Stimulated activated memory B cell treated with anti-CD40 and anti-IgM and Interleukin-4, amounts not matched to agents 10 μg/mL and 1 μg/mL and 100 μg/mL, for 72 hours (primary cell): ENCODE data around the gene PAQR6.

Experiments used
- ATAC-seq: fragments of 150-1000 bp; cut with Tn5 transposase; 2 replicates; pipeline ENCODE4 v1.10.0; 2021
- H3K27ac Mint-ChIP-seq: one replicate; pipeline ENCODE4 v1.8.0; 2022; ENCODE audit warnings: mild to moderate bottlenecking, mixed read lengths
- H3K27me3 Mint-ChIP-seq: one replicate; pipeline ENCODE4 v1.8.0; 2022; ENCODE audit warnings: mixed read lengths
- H3K36me3 Mint-ChIP-seq: one replicate; pipeline ENCODE4 v1.8.0; 2022; ENCODE audit warnings: mixed read lengths
- H3K4me1 Mint-ChIP-seq: one replicate; pipeline ENCODE4 v1.8.0; 2022; ENCODE audit warnings: mixed read lengths
- H3K4me3 Mint-ChIP-seq: one replicate; pipeline ENCODE4 v1.8.0; 2022; ENCODE audit warnings: mild to moderate bottlenecking, moderate library complexity, mixed read lengths
- H3K9me3 Mint-ChIP-seq: one replicate; pipeline ENCODE4 v1.8.0; 2022; ENCODE audit warnings: mixed read lengths

Gene PAQR6

GRCh38 chr1:156279837-156280236 lies 32.0 kb upstream of the PAQR6 start:
- no peaks in the 10 kb centered on the region for H3K9me3 Mint-ChIP-seq

GRCh38 chr1:156276966-156277381 lies 29.1 kb upstream of the PAQR6 start:
- Mint-ChIP-seq H3K27ac (no peak overlapping the region), H3K27me3 (no peaks in the 10 kb centered on the region), H3K36me3 (peaks cover 63% of the 10 kb centered on the region), H3K4me3 (no peak overlapping the region), H3K9me3 (no peaks in the 10 kb centered on the region), H3K4me1 (peaks cover 22% of the 10 kb centered on the region)
- ATAC-seq: no peak

More at GRCh38 chr1:156279837-156280236, 32.0 kb upstream of the PAQR6 start:
- no peak overlapping the region for H3K27ac Mint-ChIP-seq
- H3K36me3 Mint-ChIP-seq: peaks cover 35% of the 10 kb centered on the region
- H3K27me3 Mint-ChIP-seq: no peaks in the 10 kb centered on the region
- H3K4me1 Mint-ChIP-seq: peaks cover 47% of the 10 kb centered on the region
- ATAC-seq: no peak
- H3K4me3 Mint-ChIP-seq: no peak overlapping the region

GRCh38 chr1:156276532-156276931 lies 28.7 kb upstream of the PAQR6 start:
- no peak for ATAC-seq
- H3K36me3 Mint-ChIP-seq: peaks cover 68% of the 10 kb centered on the region

GRCh38 chr1:156270314-156270713 lies 22.5 kb upstream of the PAQR6 start:
- Mint-ChIP-seq H3K27ac (no peak overlapping the region), H3K4me3 (no peak overlapping the region), H3K4me1 (peaks cover 6% of the 10 kb centered on the region), H3K36me3 (peaks cover 72% of the 10 kb centered on the region), H3K9me3 (no peaks in the 10 kb centered on the region), H3K27me3 (no peaks in the 10 kb centered on the region)
- ATAC-seq: no peak

More at GRCh38 chr1:156276532-156276931, 28.7 kb upstream of the PAQR6 start:
- Mint-ChIP-seq H3K4me1 (peaks cover 18% of the 10 kb centered on the region), H3K27ac (no peak overlapping the region), H3K4me3 (no peak overlapping the region), H3K9me3 (no peaks in the 10 kb centered on the region), H3K27me3 (no peaks in the 10 kb centered on the region)

DNA sequence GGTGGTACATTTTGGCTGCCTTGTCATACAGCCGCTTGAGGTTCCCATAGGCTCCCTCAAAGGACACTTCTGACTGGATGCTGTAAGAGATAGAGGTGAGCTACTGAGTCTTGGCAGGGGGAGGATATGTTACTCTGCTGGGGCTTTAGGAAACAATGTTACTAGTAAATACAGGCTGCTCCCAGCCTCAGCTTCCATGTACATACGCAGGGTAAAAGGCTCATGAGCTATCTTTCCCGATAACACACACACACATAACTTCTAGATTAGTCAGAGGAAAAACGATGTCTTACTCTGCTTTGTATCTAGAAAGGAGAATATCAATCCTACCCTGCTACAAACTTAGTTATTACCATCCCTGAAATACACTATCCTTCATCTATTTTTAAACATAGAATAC lies 20.5 kb upstream of the PAQR6 start:
- Mint-ChIP-seq H3K9me3 (no peaks in the 10 kb centered on the region), H3K36me3 (peaks cover 69% of the 10 kb centered on the region), H3K27me3 (no peaks in the 10 kb centered on the region), H3K4me1 (peaks cover 6% of the 10 kb centered on the region), H3K27ac (no peak overlapping the region), H3K4me3 (no peak overlapping the region)
- ATAC-seq: no peak

DNA sequence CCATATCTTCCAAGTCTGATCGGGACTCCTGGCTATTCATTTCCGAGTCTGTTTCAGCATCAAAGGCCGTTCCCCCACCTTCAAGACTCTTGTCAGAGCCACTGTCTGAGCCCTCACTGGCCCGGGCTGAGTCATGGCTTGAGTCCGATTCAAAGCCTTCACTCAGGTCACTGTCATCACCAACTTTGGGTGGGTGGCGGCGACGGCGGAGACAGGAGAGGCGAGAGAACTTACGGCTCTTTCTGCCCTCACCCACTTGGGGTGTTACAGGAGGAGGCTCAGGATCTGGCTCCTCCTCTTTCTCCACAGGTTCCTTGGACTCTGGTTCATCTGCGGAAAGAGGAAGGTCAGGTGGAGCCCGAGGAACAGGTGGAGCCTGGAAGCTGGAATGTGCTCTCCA lies 18.2 kb upstream of the PAQR6 start:
- H3K27me3 Mint-ChIP-seq: no peaks in the 10 kb centered on the region
- no peak for ATAC-seq
- H3K4me1 Mint-ChIP-seq: peaks cover 6% of the 10 kb centered on the region
- no peak overlapping the region for H3K27ac Mint-ChIP-seq
- H3K4me3 Mint-ChIP-seq: no peak overlapping the region
- no peaks in the 10 kb centered on the region for H3K9me3 Mint-ChIP-seq
- H3K36me3 Mint-ChIP-seq: peaks cover 64% of the 10 kb centered on the region

GRCh38 chr1:156263288-156263655 lies 15.4 kb upstream of the PAQR6 start:
- peaks cover 6% of the 10 kb centered on the region for H3K4me1 Mint-ChIP-seq
- no peak overlapping the region for H3K27ac Mint-ChIP-seq
- no peaks in the 10 kb centered on the region for H3K9me3 Mint-ChIP-seq
- H3K36me3 Mint-ChIP-seq: peaks cover 75% of the 10 kb centered on the region
- no peaks in the 10 kb centered on the region for H3K27me3 Mint-ChIP-seq
- H3K4me3 Mint-ChIP-seq: no peak overlapping the region
- ATAC-seq: no peak

DNA sequence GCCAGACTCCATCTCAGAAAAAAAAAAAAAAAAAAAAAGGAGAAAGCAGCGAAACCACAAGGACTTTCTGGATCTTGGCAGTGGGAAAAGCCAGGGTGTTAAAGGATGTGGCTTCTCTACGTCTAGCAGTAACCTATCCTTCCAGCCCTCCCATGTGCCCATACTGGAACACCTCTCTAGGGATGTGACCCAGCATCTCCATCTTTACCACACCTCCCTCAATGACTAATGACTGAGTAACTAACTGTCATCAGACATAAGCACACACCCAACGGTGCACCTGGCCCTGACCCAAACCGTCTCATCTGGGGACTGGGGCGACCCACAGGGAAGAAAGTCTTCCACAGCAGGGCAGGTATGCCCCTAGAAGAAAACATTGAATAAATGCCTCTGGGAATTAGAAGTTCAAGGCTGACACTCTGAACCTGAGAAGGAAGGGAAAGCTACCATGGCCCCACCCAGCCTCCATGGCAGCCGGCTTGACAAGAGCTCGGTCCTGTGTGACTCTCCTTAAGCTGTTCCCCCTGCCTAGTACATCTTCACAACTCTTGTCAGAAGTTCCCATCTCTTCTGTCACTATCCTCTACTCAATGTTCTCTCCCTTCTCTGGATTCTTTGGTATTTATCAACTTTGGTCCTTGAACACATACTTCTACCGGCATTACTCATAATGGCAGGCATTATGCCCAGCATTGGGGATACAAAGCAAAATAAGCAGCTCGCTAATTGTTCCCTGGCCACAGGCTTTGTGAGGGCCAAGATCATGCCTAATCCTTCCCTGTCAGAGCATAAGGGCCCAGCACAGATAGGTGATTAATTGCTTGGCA lies 14.8 kb upstream of the PAQR6 start:
- no peak overlapping the region for H3K27ac Mint-ChIP-seq
- no peak overlapping the region for H3K4me3 Mint-ChIP-seq
- no peaks in the 10 kb centered on the region for H3K9me3 Mint-ChIP-seq
- H3K4me1 Mint-ChIP-seq: peaks cover 6% of the 10 kb centered on the region
- no peaks in the 10 kb centered on the region for H3K27me3 Mint-ChIP-seq
- H3K36me3 Mint-ChIP-seq: peaks cover 79% of the 10 kb centered on the region
- ATAC-seq: no peak

GRCh38 chr1:156260896-156261295 lies 13.0 kb upstream of the PAQR6 start:
- no peaks in the 10 kb centered on the region for H3K4me1 Mint-ChIP-seq
- no peak overlapping the region for H3K4me3 Mint-ChIP-seq
- no peak overlapping the region for H3K27ac Mint-ChIP-seq
- no peak for ATAC-seq
- H3K27me3 Mint-ChIP-seq: no peaks in the 10 kb centered on the region
- peaks cover 71% of the 10 kb centered on the region for H3K36me3 Mint-ChIP-seq
- H3K9me3 Mint-ChIP-seq: no peaks in the 10 kb centered on the region

DNA sequence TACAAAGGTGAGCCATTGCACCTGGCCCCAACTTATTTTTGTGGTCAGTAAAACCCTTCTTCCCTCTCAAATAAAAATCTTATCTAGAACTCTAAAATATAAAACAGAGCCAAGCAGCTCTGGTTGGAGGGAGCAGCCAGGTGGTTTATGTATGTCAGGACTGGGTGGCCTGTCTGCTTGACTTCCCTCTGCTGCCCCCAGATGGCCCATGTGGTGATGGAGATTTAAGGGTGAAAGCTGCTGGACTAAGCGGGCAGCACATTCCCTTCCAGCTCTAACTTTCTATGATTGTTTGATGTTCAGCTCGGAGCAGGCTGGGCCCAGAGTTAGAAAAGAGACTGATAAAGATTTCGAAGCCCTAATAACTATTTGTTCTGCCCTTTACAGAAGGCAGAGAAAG lies 11.9 kb upstream of the PAQR6 start:
- no peak for ATAC-seq
- Mint-ChIP-seq H3K9me3 (no peaks in the 10 kb centered on the region), H3K36me3 (peaks cover 66% of the 10 kb centered on the region), H3K4me3 (no peak overlapping the region), H3K4me1 (no peaks in the 10 kb centered on the region), H3K27ac (no peak overlapping the region), H3K27me3 (no peaks in the 10 kb centered on the region)

GRCh38 chr1:156258859-156259258 lies 11.0 kb upstream of the PAQR6 start:
- no peak for ATAC-seq
- Mint-ChIP-seq H3K27ac (no peak overlapping the region), H3K27me3 (no peaks in the 10 kb centered on the region), H3K9me3 (no peaks in the 10 kb centered on the region), H3K36me3 (peaks cover 64% of the 10 kb centered on the region), H3K4me1 (no peaks in the 10 kb centered on the region), H3K4me3 (no peak overlapping the region)

DNA sequence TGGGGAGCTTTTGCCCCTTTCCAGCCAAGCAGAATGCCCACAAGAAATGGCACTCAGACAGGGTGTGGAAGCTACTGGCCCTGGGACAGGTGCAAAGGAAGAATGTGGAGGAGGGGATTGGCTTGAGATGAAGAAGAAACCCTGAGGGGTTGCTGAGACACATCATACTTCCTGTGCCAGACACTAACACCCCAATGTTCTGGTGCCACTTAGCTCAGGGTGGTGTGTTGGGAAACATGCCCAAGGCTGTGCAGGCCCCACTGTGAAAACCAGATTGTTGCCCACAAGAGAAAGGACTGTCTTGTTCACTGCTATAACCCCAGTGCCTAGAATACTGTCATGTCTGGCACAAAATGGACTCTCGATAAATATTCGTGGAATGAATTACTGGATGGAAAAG lies 9.9 kb upstream of the PAQR6 start:
- no peak for ATAC-seq
- H3K36me3 Mint-ChIP-seq: peaks cover 64% of the 10 kb centered on the region

GRCh38 chr1:156253634-156254033 lies 5.8 kb upstream of the PAQR6 start:
- H3K4me1 Mint-ChIP-seq: no peaks in the 10 kb centered on the region
- H3K9me3 Mint-ChIP-seq: no peaks in the 10 kb centered on the region
- ATAC-seq: no peak
- H3K4me3 Mint-ChIP-seq: no peak overlapping the region
- no peak overlapping the region for H3K27ac Mint-ChIP-seq
- no peaks in the 10 kb centered on the region for H3K27me3 Mint-ChIP-seq
- H3K36me3 Mint-ChIP-seq: peaks cover 64% of the 10 kb centered on the region

More for the DNA sequence above, 9.9 kb upstream of the PAQR6 start:
- Mint-ChIP-seq H3K9me3 (no peaks in the 10 kb centered on the region), H3K4me1 (no peaks in the 10 kb centered on the region), H3K27ac (no peak overlapping the region), H3K4me3 (no peak overlapping the region), H3K27me3 (no peaks in the 10 kb centered on the region)

- Mint-ChIP-seq H3K27me3 (no peaks in the 10 kb centered on the region), H3K36me3 (peaks cover 51% of the 10 kb centered on the region), H3K4me3 (no peak overlapping the region), H3K27ac (no peak overlapping the region), H3K4me1 (peaks cover 5% of the 10 kb centered on the region), H3K9me3 (no peaks in the 10 kb centered on the region)
- ATAC-seq: no peak
Measured at GRCh38 chr1:156251527-156251926, 3.7 kb upstream of the PAQR6 start.

GRCh38 chr1:156249593-156249992 lies 1.7 kb upstream of the PAQR6 start:
- H3K27ac Mint-ChIP-seq: no peak overlapping the region
- H3K9me3 Mint-ChIP-seq: no peaks in the 10 kb centered on the region
- H3K27me3 Mint-ChIP-seq: peaks cover 8% of the 10 kb centered on the region
- H3K4me3 Mint-ChIP-seq: no peak overlapping the region
- peaks cover 22% of the 10 kb centered on the region for H3K4me1 Mint-ChIP-seq
- no peak for ATAC-seq
- H3K36me3 Mint-ChIP-seq: peaks cover 43% of the 10 kb centered on the region

DNA sequence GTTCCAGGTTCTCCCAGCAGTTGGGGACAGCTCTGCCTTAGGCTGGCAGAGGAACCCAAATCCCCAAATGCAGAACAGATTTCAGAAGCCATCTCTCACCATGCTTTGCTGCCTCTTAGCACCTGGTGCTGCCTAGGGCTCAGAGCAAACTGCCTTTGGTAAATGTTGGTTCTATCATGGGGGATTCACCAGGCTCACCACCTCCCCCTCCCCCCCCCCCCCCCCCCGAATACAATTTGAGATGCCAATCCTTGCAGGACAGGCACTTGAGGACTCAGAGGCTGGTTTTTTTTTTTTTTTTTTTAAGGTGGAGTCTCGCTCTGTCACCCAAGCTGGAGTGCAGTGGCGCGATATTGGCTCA lies 447 bp upstream of the PAQR6 start:
- peaks cover 24% of the 10 kb centered on the region for H3K4me1 Mint-ChIP-seq
- H3K4me3 Mint-ChIP-seq: no peak overlapping the region
- H3K9me3 Mint-ChIP-seq: no peaks in the 10 kb centered on the region
- peaks cover 17% of the 10 kb centered on the region for H3K27me3 Mint-ChIP-seq
- no peak for ATAC-seq
- no peak overlapping the region for H3K27ac Mint-ChIP-seq
- H3K36me3 Mint-ChIP-seq: peaks cover 34% of the 10 kb centered on the region
